GM18868 (cell line): Measurements from ENCODE around the gene PSD4.

Experiments
- ATAC-seq: cut with Tn5 transposase; IDR thresholded peaks from one replicate; pipeline ENCODE4 v1.9.1; 2021; ENCODE audit warnings: mild to moderate bottlenecking, moderate library complexity; ENCODE audit not compliant: unreplicated experiment

Gene PSD4

GRCh38 chr2:113183264-113183663 lies 9.5 kb downstream of the PSD4 start:
- no peak for ATAC-seq

GRCh38 chr2:113183703-113184102 lies 9.9 kb downstream of the PSD4 start:
- ATAC-seq: no peak

GRCh38 chr2:113184531-113185230 lies 10.9 kb downstream of the PSD4 start:
- no peak for ATAC-seq

GRCh38 chr2:113185664-113186432 lies 12.1 kb downstream of the PSD4 start:
- no peak for ATAC-seq

- ATAC-seq: no peak
Observed at GRCh38 chr2:113186433-113186796, 12.6 kb downstream of the PSD4 start.

- ATAC-seq: no peak
Observed at GRCh38 chr2:113187771-113188170, 14.0 kb downstream of the PSD4 start.

- no peak for ATAC-seq
Observed at GRCh38 chr2:113190871-113191270, 17.1 kb downstream of the PSD4 start.

- ATAC-seq: no peak
Observed at GRCh38 chr2:113192459-113193100, 18.8 kb downstream of the PSD4 start.

GRCh38 chr2:113195923-113196501 lies 22.2 kb downstream of the PSD4 start:
- no peak for ATAC-seq

- no peak for ATAC-seq
Observed at GRCh38 chr2:113196839-113197238, 23.1 kb downstream of the PSD4 start.

- ATAC-seq: no peak
Observed at GRCh38 chr2:113197347-113198047, 23.7 kb downstream of the PSD4 start.

GRCh38 chr2:113198048-113198789 lies 24.4 kb downstream of the PSD4 start:
- no peak for ATAC-seq

GRCh38 chr2:113198790-113199612 lies 25.2 kb downstream of the PSD4 start:
- ATAC-seq: peak; percentile 77

GRCh38 chr2:113200236-113200635 lies 26.5 kb downstream of the PSD4 start:
- ATAC-seq: no peak

- ATAC-seq: no peak
Observed at GRCh38 chr2:113200736-113201490, 27.1 kb downstream of the PSD4 start.

GRCh38 chr2:113201496-113202304 lies 27.9 kb downstream of the PSD4 start:
- no peak for ATAC-seq

GRCh38 chr2:113202305-113203216 lies 28.8 kb downstream of the PSD4 start:
- no peak for ATAC-seq
